Activated CD4-positive, CD25-positive, alpha-beta regulatory T cell treated with anti-CD3 and anti-CD28 coated beads, Interleukin-2, amount 50 U/mL, for 24 hours (primary cell): ENCODE measurements around the gene IDE.
"Not testable (repeated sequence)": the region's sequence is repeated elsewhere in the genome, so short reads cannot be mapped to it uniquely, and the experiment has no call there.

Experiments used
- ATAC-seq, 2 donors: fragments of 150-1000 bp; cut with Tn5 transposase; one replicate each; pipeline ENCODE4 v1.10.0; 2021; ENCODE audit warnings: mild to moderate bottlenecking in 1 of 2, moderate library complexity in 1 of 2

Gene IDE

DNA sequence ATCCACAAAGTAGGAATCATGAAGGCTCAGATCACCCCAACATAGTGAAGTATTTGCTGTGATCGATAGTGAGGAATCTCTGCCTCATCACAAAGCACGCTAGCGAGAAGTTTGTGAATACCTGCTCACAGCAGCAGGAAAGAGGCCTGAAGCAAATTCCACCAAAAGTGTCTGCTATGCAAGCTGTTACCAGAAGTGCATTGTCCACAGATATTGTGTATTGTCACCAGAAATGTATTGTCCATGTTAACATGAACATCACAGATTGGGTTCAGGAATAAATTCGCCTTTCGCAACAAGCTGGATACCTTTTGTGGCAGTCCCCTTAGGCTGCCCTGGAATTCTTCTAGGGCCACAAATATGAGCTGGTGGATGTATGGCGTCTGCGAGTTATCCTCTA is 155.0 kb downstream of the IDE start:
- no peak for ATAC-seq

DNA sequence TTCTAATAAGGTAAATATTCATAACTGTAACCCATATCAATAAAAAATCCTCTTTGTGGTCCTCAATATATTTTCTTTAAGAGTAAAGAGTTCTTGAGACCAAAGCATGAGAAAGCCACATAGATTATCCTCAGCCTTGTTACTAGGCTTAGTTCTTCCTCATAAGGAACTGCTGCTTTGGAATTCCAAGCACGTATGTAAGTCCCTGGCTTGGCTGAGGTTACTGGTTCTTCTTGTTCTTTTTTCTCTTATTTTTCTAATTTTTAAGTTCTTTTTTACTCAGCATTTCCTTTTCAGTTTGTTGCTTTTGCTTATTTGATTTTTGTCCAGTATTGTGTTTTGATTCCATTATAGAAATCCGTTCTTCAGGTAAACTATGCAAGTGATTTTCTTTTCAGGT is 155.7 kb downstream of the IDE start:
- ATAC-seq, result no peak

DNA sequence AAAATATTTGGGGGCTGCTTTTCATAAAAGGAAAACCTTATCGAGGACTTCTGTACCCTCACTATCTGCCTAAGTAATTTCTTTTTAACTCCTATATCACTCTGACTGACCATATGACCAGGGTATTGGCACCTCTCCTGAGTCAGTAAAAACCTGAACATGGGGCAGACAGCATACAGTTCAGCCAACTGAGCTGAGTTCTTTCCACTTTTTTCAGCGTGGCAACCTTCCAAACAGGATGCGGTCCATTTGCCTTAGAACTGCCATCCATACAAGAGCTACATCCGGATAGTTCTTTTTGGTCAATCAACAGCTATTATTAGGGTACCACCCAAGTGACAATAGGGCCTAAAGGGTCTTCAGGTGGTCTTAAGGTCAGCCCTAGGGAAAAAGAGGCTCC is 160.4 kb downstream of the IDE start:
- ATAC-seq, result no peak

DNA sequence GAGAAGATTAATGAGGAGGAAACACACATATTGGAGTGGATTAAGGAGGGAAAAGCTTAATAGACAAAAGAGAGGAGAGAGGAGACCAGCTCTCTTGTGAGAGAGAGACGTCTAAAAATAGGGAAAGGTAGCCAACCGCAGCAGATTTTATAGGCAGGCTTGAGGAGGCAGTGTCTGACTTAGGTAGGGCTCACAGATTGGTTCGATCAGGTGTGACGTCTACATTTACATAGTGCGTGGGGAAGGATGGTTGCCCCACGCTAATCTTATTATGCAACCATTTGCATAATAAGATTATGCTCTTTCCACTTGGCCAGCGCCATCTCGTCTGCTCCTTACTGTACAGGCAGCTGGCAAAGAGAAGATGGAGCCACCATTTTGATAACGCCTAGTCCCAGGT is 160.9 kb downstream of the IDE start:
- no peak for ATAC-seq

DNA sequence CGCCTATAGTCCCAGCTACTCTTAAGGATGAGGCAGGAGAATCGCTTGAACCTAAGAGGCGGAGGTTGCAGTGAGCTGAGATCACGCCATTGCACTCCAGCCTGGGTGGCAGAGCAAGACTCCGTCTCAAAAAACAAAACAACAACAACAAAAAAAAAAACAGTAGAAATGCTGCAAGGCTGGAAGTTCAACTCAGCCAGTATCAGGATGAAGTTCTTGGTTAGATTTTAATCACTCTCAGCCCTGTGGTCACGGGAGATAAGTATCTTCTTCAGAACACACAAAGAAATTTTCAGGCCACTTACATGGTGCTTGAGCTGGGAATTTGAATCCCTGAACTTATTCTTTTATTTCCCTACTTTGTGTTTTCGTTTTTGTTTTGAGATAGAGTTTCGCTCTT is 162.5 kb downstream of the IDE start:
- ATAC-seq, result no peak

DNA sequence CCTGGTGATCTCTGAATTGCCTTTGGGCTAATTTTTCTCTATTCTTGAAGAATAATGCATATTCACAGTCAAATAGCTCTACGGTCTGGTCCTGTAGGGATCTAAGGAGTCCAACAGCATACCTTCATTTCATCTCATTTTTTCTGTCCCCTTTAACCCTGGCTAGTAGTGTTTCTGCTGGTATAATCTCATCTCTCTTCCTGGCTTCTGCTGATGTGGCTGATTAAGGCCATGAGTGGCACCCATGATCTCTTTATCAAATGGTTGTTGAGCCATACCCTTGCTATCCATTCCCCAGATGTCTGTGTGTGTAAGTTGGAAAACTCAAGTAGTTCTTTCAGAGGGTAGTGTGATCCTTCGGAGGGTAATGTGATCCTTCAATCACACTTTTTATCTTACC is 163.4 kb downstream of the IDE start:
- ATAC-seq, result no peak

DNA sequence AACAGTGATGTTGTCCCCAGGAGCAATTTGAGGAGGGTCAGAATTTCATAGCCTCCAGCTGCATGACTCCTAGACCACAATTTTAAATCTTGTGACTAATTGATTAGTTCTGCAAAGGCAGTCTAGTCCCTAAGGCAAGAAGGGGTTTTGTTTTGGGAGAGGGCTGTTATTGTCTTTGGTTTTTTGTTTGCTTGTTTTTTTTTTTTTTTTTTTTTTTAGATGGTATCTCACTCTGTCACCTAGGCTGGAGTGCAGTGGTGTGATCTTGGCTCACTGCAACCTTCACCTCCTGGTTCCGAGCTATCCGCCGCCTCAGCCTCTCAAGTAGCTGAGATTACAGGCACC is 165.9 kb downstream of the IDE start:
- no peak for ATAC-seq

DNA sequence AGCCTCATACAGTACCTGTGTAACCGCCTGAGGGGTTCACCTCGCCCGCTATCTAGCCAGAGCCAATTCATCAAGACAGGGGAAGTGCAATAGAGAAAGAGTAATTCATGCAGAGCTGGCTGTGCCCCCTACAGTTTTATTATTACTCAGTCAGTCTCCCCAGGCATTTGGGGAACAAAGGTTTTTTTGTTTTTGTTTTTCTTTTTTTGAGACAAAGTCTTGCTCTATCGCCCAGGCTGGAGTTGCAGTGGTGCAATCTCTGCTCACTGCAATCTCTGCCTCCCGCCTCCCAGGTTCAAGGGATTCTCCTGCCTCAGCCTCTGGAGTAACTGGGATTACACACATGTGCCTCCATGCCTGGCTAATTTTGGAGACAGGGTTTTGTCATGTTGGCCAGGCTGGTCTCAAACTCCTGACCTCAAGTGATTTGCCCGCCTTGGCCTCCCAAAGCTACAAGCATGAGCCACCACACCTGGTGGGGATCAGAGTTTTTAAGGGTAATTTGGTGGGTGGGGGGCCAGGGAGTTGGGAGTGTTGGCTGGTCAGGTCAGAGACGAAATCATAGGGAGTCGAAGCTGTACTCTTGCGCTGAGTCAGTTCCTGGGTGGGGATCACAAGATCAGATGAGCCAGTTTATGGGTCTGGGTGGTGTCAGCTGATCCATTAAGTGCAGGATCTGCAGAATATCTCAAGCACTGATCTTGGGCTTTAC is 166.4 kb downstream of the IDE start:
- no peak for ATAC-seq

DNA sequence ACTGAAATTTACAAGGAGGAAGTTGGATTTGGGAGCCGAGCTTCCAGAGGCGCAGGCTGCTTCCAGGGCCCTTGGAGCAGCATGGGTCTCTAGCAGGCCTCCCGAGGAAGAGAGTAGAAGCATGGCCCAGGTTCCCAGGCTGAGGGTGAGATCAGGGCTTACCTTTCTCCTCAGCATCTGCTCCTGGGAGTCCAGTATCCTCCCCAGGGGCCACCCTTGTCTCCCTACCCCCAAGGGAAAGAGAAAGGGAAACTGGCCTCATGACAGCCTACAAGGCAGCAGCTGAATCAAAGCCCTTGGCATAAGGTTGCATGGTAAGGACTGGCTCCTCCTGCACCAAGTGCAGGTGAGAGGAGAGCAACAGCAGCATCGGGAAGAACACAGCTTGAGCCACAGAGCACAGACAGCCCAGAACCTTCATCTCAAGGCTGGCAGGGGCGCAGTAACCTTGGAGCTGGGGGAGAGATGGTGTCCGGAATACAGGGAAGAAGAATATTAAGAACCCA is 168.4 kb downstream of the IDE start:
- no peak for ATAC-seq

DNA sequence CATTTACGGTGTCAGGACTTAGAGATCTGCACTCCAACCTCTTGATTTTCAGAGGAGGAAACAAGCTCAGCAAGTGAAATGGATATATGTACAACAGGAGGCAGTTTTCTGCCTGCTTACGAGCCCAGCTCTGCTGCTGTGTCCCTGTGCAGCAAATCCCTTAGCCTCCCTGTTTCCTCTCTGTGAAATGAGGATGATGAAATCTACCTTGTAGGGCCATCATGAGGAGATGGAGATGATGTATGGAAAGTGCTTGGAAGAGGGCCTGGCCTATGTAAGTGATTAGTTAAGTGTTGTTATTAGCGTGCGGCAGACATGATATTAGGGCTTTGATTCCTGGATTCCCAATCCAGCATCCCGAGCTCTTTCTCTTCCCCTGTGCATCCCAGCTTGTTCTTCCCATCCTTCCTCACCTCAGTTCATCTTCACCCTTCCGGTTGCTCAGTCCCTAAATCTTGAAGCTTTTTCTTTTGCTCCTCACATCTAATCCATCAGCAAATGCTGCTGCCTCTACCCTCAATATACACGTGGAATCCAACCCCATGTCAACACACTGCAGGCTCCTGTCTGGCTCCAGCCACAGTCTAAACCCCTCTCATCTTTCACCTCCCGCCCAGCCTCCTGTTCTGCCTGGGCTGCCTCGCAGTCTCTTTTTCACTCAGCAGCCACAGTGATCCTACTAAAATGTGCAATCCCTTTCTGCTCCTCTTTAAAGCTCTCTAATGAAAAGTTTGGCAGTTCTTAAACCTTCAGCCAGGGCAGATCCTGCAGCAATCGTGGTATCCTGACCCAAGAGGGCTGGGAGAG is 169.1 kb downstream of the IDE start:
- no peak for ATAC-seq

DNA sequence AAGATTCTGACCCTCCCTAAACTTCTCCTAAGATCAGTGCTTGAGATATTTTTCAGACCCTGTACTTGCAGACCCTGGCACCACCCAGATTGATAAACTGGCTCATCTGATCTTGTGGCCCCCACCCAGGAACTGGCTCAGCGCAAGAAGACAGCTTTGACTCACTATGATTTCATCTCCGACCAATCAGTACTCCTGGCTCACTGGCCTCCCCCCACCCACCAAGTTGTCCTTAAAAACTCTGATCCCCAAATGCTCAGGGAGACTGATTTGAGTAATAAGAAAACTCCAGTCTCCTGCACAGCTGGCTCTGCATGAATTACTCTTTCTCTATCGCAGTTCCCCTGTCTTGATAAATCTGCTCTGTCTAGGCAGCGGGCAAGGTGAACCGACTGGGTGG is 171.7 kb downstream of the IDE start:
- not testable (repeated sequence) for ATAC-seq
